GM23338 (cell line): Measurements from ENCODE around the gene DTNBP1. TPM values are rescaled to one million over a fixed set of nuclear protein-coding genes. Genes with fewer than 3 reads are reported as not detected.

Source experiments
- ATAC-seq: fragments of 200-7000 bp; cut with Tn5 transposase; 3 replicates; pipeline ENCODE4 v1.9.1; 2020
- DNase-seq: peaks from one replicate; pipeline ENCODE4 v3.0.0-alpha.2; 2015; ENCODE audit warnings: low spot score
- H2AFZ ChIP-seq: fragments of 200-600 bp; sonication (generic); 2 replicates; pipeline ENCODE4 v1.8.0; 2016; ENCODE audit warnings: antibody characterized with exemption, mild to moderate bottlenecking, moderate library complexity
- H3F3A ChIP-seq: fragments of 200-600 bp; sonication (generic); replicated peaks from 2 replicates; pipeline ENCODE4 v1.8.0; 2017; ENCODE audit warnings: antibody characterized with exemption, mixed run types, low read depth
- H3K27ac ChIP-seq: fragments of 200-600 bp; sonication (generic); 2 replicates; pipeline ENCODE4 v1.6.1; 2016; ENCODE audit warnings: low read depth
- H3K27me3 ChIP-seq: fragments of 200-600 bp; sonication (generic); 2 replicates; pipeline ENCODE4 v1.8.0; 2016; ENCODE audit warnings: mild to moderate bottlenecking, mixed run types, moderate library complexity; ENCODE audit not compliant: insufficient read depth
- H3K36me3 ChIP-seq: fragments of 200-600 bp; sonication (generic); 2 replicates; pipeline ENCODE4 v1.8.0; 2016; ENCODE audit warnings: mild to moderate bottlenecking; ENCODE audit not compliant: insufficient read depth
- H3K4me1 ChIP-seq: fragments of 200-600 bp; sonication (generic); 2 replicates; pipeline ENCODE4 v1.8.0; 2016; ENCODE audit warnings: mild to moderate bottlenecking, moderate library complexity; ENCODE audit not compliant: insufficient read depth
- H3K4me2 ChIP-seq: fragments of 200-600 bp; sonication (generic); 2 replicates; pipeline ENCODE4 v1.7.1; 2017; ENCODE audit warnings: mixed run types
- H3K4me3 ChIP-seq: fragments of 200-600 bp; sonication (generic); 2 replicates; pipeline ENCODE4 v1.6.1; 2016; ENCODE audit warnings: mixed run types
- H3K79me2 ChIP-seq: fragments of 200-600 bp; sonication (generic); replicated peaks from 2 replicates; pipeline ENCODE4 v1.8.0; 2017; ENCODE audit warnings: mild to moderate bottlenecking; ENCODE audit not compliant: insufficient read depth
- H3K9me2 ChIP-seq: fragments of 200-600 bp; sonication (generic); 2 replicates; pipeline ENCODE4 v1.8.0; 2017; ENCODE audit not compliant: insufficient read depth
- H4K20me1 ChIP-seq: fragments of 200-600 bp; sonication (generic); replicated peaks from 2 replicates; pipeline ENCODE4 v1.8.0; 2017; ENCODE audit warnings: mild to moderate bottlenecking; ENCODE audit not compliant: insufficient read depth
- H3K27ac Mint-ChIP-seq: 2 replicates; pipeline ENCODE4 v1.8.0; 2020; ENCODE audit warnings: inconsistent platforms, mild to moderate bottlenecking, moderate library complexity, mixed read lengths
- H3K27me3 Mint-ChIP-seq: 3 replicates; pipeline ENCODE4 v1.8.0; 2022; ENCODE audit warnings: low read depth, mild to moderate bottlenecking, moderate library complexity, mixed read lengths, inconsistent platforms; ENCODE audit not compliant: insufficient read depth, poor library complexity
- H3K36me3 Mint-ChIP-seq: 3 replicates; pipeline ENCODE4 v1.8.0; 2021; ENCODE audit warnings: low read depth, mild to moderate bottlenecking, inconsistent platforms, moderate library complexity, mixed read lengths
- H3K4me1 Mint-ChIP-seq: 3 replicates; pipeline ENCODE4 v1.8.0; 2020; ENCODE audit warnings: mild to moderate bottlenecking, inconsistent platforms, mixed read lengths
- H3K4me3 Mint-ChIP-seq: 3 replicates; pipeline ENCODE4 v1.8.0; 2021; ENCODE audit warnings: moderate library complexity, mild to moderate bottlenecking, inconsistent platforms, mixed read lengths
- H3K9me3 Mint-ChIP-seq: 3 replicates; pipeline ENCODE4 v1.8.0; 2020; ENCODE audit warnings: moderate library complexity, mild to moderate bottlenecking, inconsistent platforms, mixed read lengths
- CREB1 ChIP-seq: fragments of 250-450 bp; sonication (Bioruptor Pico); IDR thresholded peaks from 2 replicates; pipeline ENCODE4 v1.5.0; 2020; ENCODE audit warnings: low read depth, mild to moderate bottlenecking, moderate library complexity
- ETS1 ChIP-seq: IDR thresholded peaks from 2 replicates; pipeline ENCODE4 v1.6.1; 2016; ENCODE audit warnings: antibody characterized with exemption
- JUNB ChIP-seq: IDR thresholded peaks from one replicate; pipeline ENCODE4 v1.6.1; 2016; ENCODE audit warnings: antibody characterized with exemption; ENCODE audit not compliant: unreplicated experiment
- NANOG ChIP-seq: IDR thresholded peaks from 2 replicates; pipeline ENCODE4 v1.6.1; 2016; ENCODE audit warnings: antibody characterized with exemption, borderline replicate concordance
- POLR2AphosphoS5 ChIP-seq: IDR thresholded peaks from 2 replicates; pipeline ENCODE4 v1.6.1; 2016; ENCODE audit warnings: antibody characterized with exemption, low read depth
- STAT1 ChIP-seq: IDR thresholded peaks from one replicate; pipeline ENCODE4 v1.6.1; 2016; ENCODE audit warnings: antibody characterized with exemption; ENCODE audit not compliant: unreplicated experiment
- ZNF114 ChIP-seq: fragments of 250-450 bp; sonication (Bioruptor Pico); IDR thresholded peaks from 2 replicates; pipeline ENCODE4 v1.5.0; 2020; ENCODE audit warnings: mild to moderate bottlenecking, moderate library complexity
- ZNF331 ChIP-seq: fragments of 250-450 bp; sonication (Bioruptor Pico); IDR thresholded peaks from 2 replicates; pipeline ENCODE4 v1.5.0; 2020; ENCODE audit warnings: low read depth, mild to moderate bottlenecking, moderate library complexity
- polyA plus RNA-seq: library from polyadenylated mRNA; unstranded; fragments of >200 nt; fragmentation: Nextera tagmentation; extraction: Ambion mirVana; gene quantifications from 2 replicates; pipeline ENCODE4 v1.2.1, GENCODE V29; 2016
- total RNA-seq: library from RNA; depleted of rRNA; stranded (reverse); fragments of >200 nt; shearing (Covaris generic); gene quantifications from 2 replicates; pipeline ENCODE4 v1.2.3, GENCODE V29; 2014
- TF ChIP-seq, protein P1 (sequence below): IDR thresholded peaks from one replicate; pipeline ENCODE4 v1.6.1; 2018; ENCODE audit warnings: antibody characterized with exemption; ENCODE audit not compliant: unreplicated experiment

Gene DTNBP1
- total and polyA plus RNA-seq, 2 experiments from 2014 or later: 12.1 to 20.1 TPM

GRCh38 chr6:15682965-15683822, 20.4 kb upstream of the DTNBP1 start (continued):
- TF ChIP-seq NANOG (no peak), ZNF331 (CRISPR knock-in tag) (no peak), ETS1 (no peak), STAT1 (no peak), POLR2AphosphoS5 (no peak)

GRCh38 chr6:15681946-15682345, 19.1 kb upstream of the DTNBP1 start:
- Mint-ChIP-seq H3K27ac (no peak overlapping the region), H3K4me1 (peaks cover 7% of the 10 kb centered on the region), H3K36me3 (no peaks in the 10 kb centered on the region), H3K4me3 (no peak overlapping the region), H3K9me3 (peaks cover 5% of the 10 kb centered on the region; the same call in 2 of the 3 replicates), H3K27me3 (peaks cover 1% of the 10 kb centered on the region)
- TF ChIP-seq ZNF114 (CRISPR knock-in tag) (no peak), JUNB (no peak)
- H3K9me2 ChIP-seq: no peaks in the 10 kb centered on the region
- no peaks in the 10 kb centered on the region for H3K27me3 ChIP-seq
- no peak overlapping the region for H3K4me2 ChIP-seq
- H3K4me1 ChIP-seq: no peaks in the 10 kb centered on the region
- no peaks in the 10 kb centered on the region for H4K20me1 ChIP-seq
- no peak for DNase-seq
- no peak for ATAC-seq
- no peaks in the 10 kb centered on the region for H3F3A ChIP-seq
- no peaks in the 10 kb centered on the region for H3K79me2 ChIP-seq
- H3K36me3 ChIP-seq: no peaks in the 10 kb centered on the region
- no peak overlapping the region for H2AFZ ChIP-seq
- H3K4me3 ChIP-seq: no peak overlapping the region
- no peak overlapping the region for H3K27ac ChIP-seq

DNA sequence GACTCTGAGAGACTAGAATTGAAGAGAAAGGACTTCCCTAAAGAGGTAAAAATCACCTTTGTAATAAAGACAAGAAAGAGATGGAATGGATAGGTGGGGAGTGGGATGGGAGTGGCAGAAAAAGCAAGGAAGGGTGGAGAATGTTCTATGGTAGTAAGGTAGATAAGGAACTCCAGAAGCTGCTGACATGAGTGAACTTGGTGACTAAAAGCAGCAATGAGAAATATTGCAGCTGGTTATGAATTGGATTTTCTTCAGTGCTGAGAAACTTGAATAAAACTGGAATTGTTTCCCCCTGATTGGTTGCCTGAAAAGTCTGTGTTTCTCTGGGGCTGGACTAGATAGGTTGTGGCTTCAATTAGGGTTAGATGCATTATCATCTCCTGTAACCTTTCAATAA, 15.7 kb upstream of the DTNBP1 start:
- Histone ChIP-seq H3K36me3 (no peaks in the 10 kb centered on the region), H3K4me1 (peaks cover 12% of the 10 kb centered on the region), H3K9me2 (no peaks in the 10 kb centered on the region), H3K4me2 (no peak overlapping the region), H3F3A (no peaks in the 10 kb centered on the region), H3K4me3 (no peak overlapping the region), H3K79me2 (no peaks in the 10 kb centered on the region), H4K20me1 (no peaks in the 10 kb centered on the region), H2AFZ (no peak overlapping the region), H3K27me3 (no peaks in the 10 kb centered on the region), H3K27ac (no peak overlapping the region)
- Mint-ChIP-seq H3K4me1 (peaks cover 14% of the 10 kb centered on the region), H3K4me3 (no peak overlapping the region), H3K27ac (no peak overlapping the region), H3K36me3 (no peaks in the 10 kb centered on the region), H3K9me3 (peaks cover 5% of the 10 kb centered on the region; the same call in 2 of the 3 replicates), H3K27me3 (peaks cover 1% of the 10 kb centered on the region)
- ATAC-seq (no peak), DNase-seq (no peak)
- TF ChIP-seq POLR2AphosphoS5 (no peak), STAT1 (no peak), ZNF331 (CRISPR knock-in tag) (no peak), JUNB (no peak), CREB1 (CRISPR knock-in tag) (no peak), ZNF114 (CRISPR knock-in tag) (no peak)
- TF ChIP-seq, protein P1, sequence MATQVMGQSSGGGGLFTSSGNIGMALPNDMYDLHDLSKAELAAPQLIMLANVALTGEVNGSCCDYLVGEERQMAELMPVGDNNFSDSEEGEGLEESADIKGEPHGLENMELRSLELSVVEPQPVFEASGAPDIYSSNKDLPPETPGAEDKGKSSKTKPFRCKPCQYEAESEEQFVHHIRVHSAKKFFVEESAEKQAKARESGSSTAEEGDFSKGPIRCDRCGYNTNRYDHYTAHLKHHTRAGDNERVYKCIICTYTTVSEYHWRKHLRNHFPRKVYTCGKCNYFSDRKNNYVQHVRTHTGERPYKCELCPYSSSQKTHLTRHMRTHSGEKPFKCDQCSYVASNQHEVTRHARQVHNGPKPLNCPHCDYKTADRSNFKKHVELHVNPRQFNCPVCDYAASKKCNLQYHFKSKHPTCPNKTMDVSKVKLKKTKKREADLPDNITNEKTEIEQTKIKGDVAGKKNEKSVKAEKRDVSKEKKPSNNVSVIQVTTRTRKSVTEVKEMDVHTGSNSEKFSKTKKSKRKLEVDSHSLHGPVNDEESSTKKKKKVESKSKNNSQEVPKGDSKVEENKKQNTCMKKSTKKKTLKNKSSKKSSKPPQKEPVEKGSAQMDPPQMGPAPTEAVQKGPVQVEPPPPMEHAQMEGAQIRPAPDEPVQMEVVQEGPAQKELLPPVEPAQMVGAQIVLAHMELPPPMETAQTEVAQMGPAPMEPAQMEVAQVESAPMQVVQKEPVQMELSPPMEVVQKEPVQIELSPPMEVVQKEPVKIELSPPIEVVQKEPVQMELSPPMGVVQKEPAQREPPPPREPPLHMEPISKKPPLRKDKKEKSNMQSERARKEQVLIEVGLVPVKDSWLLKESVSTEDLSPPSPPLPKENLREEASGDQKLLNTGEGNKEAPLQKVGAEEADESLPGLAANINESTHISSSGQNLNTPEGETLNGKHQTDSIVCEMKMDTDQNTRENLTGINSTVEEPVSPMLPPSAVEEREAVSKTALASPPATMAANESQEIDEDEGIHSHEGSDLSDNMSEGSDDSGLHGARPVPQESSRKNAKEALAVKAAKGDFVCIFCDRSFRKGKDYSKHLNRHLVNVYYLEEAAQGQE: no peak
